HepG2 (cell line): ENCODE results near the gene ZNF865. TPM values are rescaled to one million over a fixed set of nuclear protein-coding genes. Genes with fewer than 3 reads are reported as not detected.

Experiments
- AKNA ChIP-seq: sonication (generic); formaldehyde crosslinking; IDR thresholded peaks from 2 replicates; pipeline ENCODE4 v1.4.0; 2020; ENCODE audit warnings: missing genetic modification reagents, borderline replicate concordance
- GABPA ChIP-seq, 2 experiments: IDR thresholded peaks; 2 replicates each; pipeline ENCODE4 v1.6.1; 2011 to 2016; ENCODE audit warnings: low read depth in 2 of 2, low read length in 1 of 2, missing biosample characterization in 1 of 2, missing genetic modification characterization in 1 of 2
- HIC2 ChIP-seq: sonication (generic); formaldehyde crosslinking; IDR thresholded peaks from 2 replicates; pipeline ENCODE4 v1.9.0; 2022; ENCODE audit warnings: low read depth, missing genetic modification reagents
- KLF15 ChIP-seq: sonication (generic); formaldehyde crosslinking; IDR thresholded peaks from 2 replicates; pipeline ENCODE4 v1.8.1; 2023; ENCODE audit warnings: borderline replicate concordance, mild to moderate bottlenecking, inconsistent platforms, missing genetic modification reagents, mixed read lengths
- NR2F1 ChIP-seq, 2 experiments: fragments of 450-650 bp in 1 of 2; formaldehyde crosslinking in 1 of 2; IDR thresholded peaks; 2 replicates each; pipeline versions ENCODE4 v1.5.0 to v1.6.1; 2016 to 2020; ENCODE audit warnings: mild to moderate bottlenecking in 1 of 2, missing compliant biosample characterization in 1 of 2, missing genetic modification reagents in 1 of 2, moderate library complexity in 1 of 2
- PAF1 ChIP-seq: IDR thresholded peaks from 2 replicates; pipeline ENCODE4 v1.6.1; 2016; ENCODE audit warnings: missing genetic modification reagents, missing compliant biosample characterization
- SMYD3 ChIP-seq: sonication (generic); formaldehyde crosslinking; IDR thresholded peaks from 2 replicates; pipeline ENCODE4 v1.8.1; 2023; ENCODE audit warnings: mild to moderate bottlenecking, missing genetic modification reagents
- SNAI1 ChIP-seq: sonication (generic); formaldehyde crosslinking; IDR thresholded peaks from 2 replicates; pipeline ENCODE4 v1.5.0; 2020; ENCODE audit warnings: mild to moderate bottlenecking, missing genetic modification reagents, borderline replicate concordance
- SOX5 ChIP-seq: IDR thresholded peaks from 2 replicates; pipeline ENCODE4 v1.6.1; 2016; ENCODE audit warnings: borderline replicate concordance
- SRSF1 ChIP-seq: fragments of 200-400 bp; formaldehyde crosslinking; optimal IDR thresholded peaks from 2 replicates; pipeline ENCODE3; 2017; ENCODE audit warnings: mild to moderate bottlenecking, low read depth, low read length, moderate library complexity
- TFDP2 ChIP-seq: sonication (generic); formaldehyde crosslinking; IDR thresholded peaks from 2 replicates; pipeline ENCODE4 v1.4.0; 2020; ENCODE audit warnings: missing genetic modification reagents
- ZBTB14 ChIP-seq: sonication (generic); formaldehyde crosslinking; IDR thresholded peaks from 2 replicates; pipeline ENCODE4 v1.4.0; 2020; ENCODE audit warnings: missing genetic modification reagents
- ZNF24 ChIP-seq: fragments of 450-650 bp; IDR thresholded peaks from 2 replicates; pipeline ENCODE4 v1.6.1; 2017; ENCODE audit warnings: antibody characterized with exemption, mild to moderate bottlenecking
- ZNF44 ChIP-seq: sonication (generic); formaldehyde crosslinking; IDR thresholded peaks from 2 replicates; pipeline ENCODE4 v1.5.1; 2020; ENCODE audit warnings: mild to moderate bottlenecking, missing genetic modification reagents
- polyA plus RNA-seq, 8 experiments: library from polyadenylated mRNA; depleted of rRNA in 3 of 8; stranded (reverse) in 7 of 8; unstranded in 1 of 8; fragments of >200 nt; fragmentation: Illumina TruSeq in 4 of 8; extraction: Trizol in 4 of 8; gene quantifications; 2 replicates each; pipeline versions ENCODE4 v1.2.1 to v1.2.3, GENCODE V29; 2011 to 2016; ENCODE audit warnings: low read depth in 4 of 8, missing spikeins in 1 of 8, mixed read lengths in 1 of 8; ENCODE audit not compliant: insufficient read depth in 1 of 8
- total RNA-seq, 5 experiments: library from RNA; depleted of rRNA; stranded (reverse); fragments of >200 nt; fragmentation: Illumina TruSeq; extraction: Trizol; gene quantifications; 2 replicates each; pipeline ENCODE4 v1.2.3, GENCODE V29; 2016; ENCODE audit warnings: low read depth in 1 of 5
- TF ChIP-seq, protein P1 (sequence below): sonication (generic); formaldehyde crosslinking; IDR thresholded peaks from 2 replicates; pipeline ENCODE4 v1.5.0; 2020; ENCODE audit warnings: mild to moderate bottlenecking, missing genetic modification reagents, borderline replicate concordance

Gene ZNF865
- total and polyA plus RNA-seq, 2 of the 13 experiments (the other 11 are each of a cell fraction or from before 2014, with no cell fraction given), result 0.93 to 1.0 TPM

DNA sequence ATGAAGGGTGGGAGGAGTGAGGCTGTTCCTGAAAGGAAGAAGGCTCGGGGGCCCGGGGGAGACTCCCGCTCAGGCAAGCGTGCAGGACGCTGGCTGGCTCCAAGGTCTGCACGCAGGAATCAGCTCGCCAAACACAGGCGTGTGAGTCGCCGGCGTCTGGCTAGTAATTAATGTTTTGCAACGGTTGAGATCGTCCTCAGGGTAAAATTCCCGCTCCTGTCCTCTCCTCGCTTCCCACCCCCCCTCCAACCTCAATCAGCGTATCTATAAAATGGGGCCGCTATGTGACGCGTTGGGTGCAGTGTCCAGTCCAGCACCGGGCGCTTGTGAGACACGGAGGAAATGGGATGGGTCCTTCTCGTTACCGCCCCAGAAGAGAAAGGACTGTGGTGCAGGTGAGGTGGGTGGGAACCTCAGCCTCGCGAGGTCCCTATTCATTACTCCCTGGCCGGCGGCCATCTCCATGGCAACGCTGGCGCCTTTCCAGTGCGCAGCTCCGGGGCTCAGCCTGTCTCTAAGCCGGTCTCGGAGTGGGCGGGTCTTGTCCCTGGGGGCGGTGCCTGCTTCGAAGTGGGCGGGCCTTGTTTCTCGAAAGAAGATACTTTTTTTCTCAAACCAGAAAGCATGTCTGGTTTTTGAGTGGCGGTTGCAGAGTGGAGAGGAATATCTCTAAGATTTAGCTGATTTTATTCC, 18.3 kb upstream of the ZNF865 start (continued):
- no peak for TF ChIP-seq SOX5 (CRISPR knock-in tag)
- no peak for TF ChIP-seq TFDP2 (CRISPR knock-in tag)
- TF ChIP-seq, protein P1, sequence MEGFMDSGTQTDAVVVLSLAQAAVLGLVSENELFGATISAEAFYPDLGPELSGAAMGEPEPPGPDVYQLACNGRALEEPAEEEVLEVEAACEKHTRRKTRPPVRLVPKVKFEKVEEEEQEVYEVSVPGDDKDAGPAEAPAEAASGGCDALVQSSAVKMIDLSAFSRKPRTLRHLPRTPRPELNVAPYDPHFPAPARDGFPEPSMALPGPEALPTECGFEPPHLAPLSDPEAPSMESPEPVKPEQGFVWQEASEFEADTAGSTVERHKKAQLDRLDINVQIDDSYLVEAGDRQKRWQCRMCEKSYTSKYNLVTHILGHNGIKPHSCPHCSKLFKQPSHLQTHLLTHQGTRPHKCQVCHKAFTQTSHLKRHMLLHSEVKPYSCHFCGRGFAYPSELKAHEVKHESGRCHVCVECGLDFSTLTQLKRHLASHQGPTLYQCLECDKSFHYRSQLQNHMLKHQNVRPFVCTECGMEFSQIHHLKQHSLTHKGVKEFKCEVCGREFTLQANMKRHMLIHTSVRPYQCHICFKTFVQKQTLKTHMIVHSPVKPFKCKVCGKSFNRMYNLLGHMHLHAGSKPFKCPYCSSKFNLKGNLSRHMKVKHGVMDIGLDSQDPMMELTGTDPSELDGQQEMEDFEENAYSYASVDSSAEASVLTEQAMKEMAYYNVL (CRISPR knock-in tag), result no peak
- TF ChIP-seq ZNF44 (CRISPR knock-in tag), result no peak
- TF ChIP-seq SNAI1 (CRISPR knock-in tag), result no peak
- no peak for TF ChIP-seq GABPA (IDR thresholded peaks at IDR 0.05; ENCODE audit: low read depth, low read length)
- 0 out of 2 replicates have a peak, but pooled peaks have one; percentile 35 for TF ChIP-seq GABPA (CRISPR knock-in tag; IDR thresholded peaks at IDR 0.05; ENCODE audit: low read depth)
- TF ChIP-seq SMYD3, result no peak
- TF ChIP-seq KLF15 (CRISPR knock-in tag), result no peak
- no peak for TF ChIP-seq AKNA (CRISPR knock-in tag)
- TF ChIP-seq NR2F1 (CRISPR knock-in tag; IDR thresholded peaks at IDR 0.05), result no peak
- no peak for TF ChIP-seq SRSF1
- TF ChIP-seq ZBTB14 (CRISPR knock-in tag), result no peak
- no peak for TF ChIP-seq PAF1 (CRISPR knock-in tag)
- TF ChIP-seq HIC2 (CRISPR knock-in tag), result no peak
- TF ChIP-seq ZNF24, result no peak
